Spleen (tissue), 7 donors: ENCODE results near the gene MAP4K3.

Experiments
- POLR2A ChIP-seq, 3 donors: fragments of 450-650 bp; IDR thresholded peaks; one replicate each; pipeline ENCODE4 v1.5.1; 2017; ENCODE audit warnings: antibody characterized with exemption in 3 of 3, mild to moderate bottlenecking in 1 of 3
- POLR2AphosphoS5 ChIP-seq, 3 donors: sonication (generic); formaldehyde crosslinking; IDR thresholded peaks; one replicate each; pipeline ENCODE4 v1.5.1; 2017; ENCODE audit warnings: antibody characterized with exemption in 3 of 3
- TF ChIP-seq, protein P1 (sequence below), 11 experiments: fragments of 200-600 bp in 7 of 11; fragments of 450-650 bp in 4 of 11; sonication (generic) in 4 of 11; IDR thresholded peaks in 8 of 11; conservative IDR thresholded peaks in 3 of 11; 1 replicate in 7 of 11; 2 replicates in 4 of 11; pipeline versions ENCODE4 v1.4.0 to v1.8.0; 2016 to 2021; ENCODE audit warnings: antibody characterized with exemption in 11 of 11, inconsistent platforms in 4 of 11, mild to moderate bottlenecking in 1 of 11
- donor health status: DM: no; HTN: no; CAD: no; lungs with moderate emphysema.
- donor health status: DM: no; HTN: no; CAD: no.
- donor health status: DM: no; HTN: no; CAD: no.

DNA sequence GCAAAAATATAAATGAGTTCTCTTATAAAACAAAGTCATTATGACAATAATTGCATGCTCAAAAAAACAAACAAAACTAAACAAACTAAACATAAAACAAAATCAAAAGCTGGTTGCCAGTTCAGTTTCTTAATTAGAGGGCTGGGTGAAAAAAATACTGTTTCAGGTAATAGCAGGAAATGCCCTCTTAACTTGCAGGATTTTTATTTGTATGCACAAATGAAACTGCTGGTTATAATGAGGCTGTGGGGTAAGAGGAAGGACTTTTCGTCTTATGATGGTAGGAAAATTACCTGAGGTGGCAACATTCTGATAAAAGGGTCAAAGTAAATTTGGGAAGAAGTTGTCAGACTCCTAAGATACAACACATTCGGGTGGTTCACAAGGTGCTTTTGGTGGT lies 171.8 kb downstream of the MAP4K3 start:
- TF ChIP-seq, protein P1, sequence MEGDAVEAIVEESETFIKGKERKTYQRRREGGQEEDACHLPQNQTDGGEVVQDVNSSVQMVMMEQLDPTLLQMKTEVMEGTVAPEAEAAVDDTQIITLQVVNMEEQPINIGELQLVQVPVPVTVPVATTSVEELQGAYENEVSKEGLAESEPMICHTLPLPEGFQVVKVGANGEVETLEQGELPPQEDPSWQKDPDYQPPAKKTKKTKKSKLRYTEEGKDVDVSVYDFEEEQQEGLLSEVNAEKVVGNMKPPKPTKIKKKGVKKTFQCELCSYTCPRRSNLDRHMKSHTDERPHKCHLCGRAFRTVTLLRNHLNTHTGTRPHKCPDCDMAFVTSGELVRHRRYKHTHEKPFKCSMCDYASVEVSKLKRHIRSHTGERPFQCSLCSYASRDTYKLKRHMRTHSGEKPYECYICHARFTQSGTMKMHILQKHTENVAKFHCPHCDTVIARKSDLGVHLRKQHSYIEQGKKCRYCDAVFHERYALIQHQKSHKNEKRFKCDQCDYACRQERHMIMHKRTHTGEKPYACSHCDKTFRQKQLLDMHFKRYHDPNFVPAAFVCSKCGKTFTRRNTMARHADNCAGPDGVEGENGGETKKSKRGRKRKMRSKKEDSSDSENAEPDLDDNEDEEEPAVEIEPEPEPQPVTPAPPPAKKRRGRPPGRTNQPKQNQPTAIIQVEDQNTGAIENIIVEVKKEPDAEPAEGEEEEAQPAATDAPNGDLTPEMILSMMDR (IDR thresholded peaks at IDR 0.05 in 8 of 11, conservative IDR thresholded peaks at IDR 0.05 in 3 of 11), result no peak
- TF ChIP-seq POLR2A (IDR thresholded peaks at IDR 0.05) (no peak), POLR2AphosphoS5 (IDR thresholded peaks at IDR 0.05) (no peak)
